ENCODE results near the gene PPP6R2. TPM values are rescaled to one million over a fixed set of nuclear protein-coding genes. Genes with fewer than 3 reads are reported as not detected.

Gene PPP6R2
- total and polyA plus RNA-seq, 2 of the 4 experiments (the other 2 are of a cell fraction), result 49.2 to 51.6 TPM

DNA sequence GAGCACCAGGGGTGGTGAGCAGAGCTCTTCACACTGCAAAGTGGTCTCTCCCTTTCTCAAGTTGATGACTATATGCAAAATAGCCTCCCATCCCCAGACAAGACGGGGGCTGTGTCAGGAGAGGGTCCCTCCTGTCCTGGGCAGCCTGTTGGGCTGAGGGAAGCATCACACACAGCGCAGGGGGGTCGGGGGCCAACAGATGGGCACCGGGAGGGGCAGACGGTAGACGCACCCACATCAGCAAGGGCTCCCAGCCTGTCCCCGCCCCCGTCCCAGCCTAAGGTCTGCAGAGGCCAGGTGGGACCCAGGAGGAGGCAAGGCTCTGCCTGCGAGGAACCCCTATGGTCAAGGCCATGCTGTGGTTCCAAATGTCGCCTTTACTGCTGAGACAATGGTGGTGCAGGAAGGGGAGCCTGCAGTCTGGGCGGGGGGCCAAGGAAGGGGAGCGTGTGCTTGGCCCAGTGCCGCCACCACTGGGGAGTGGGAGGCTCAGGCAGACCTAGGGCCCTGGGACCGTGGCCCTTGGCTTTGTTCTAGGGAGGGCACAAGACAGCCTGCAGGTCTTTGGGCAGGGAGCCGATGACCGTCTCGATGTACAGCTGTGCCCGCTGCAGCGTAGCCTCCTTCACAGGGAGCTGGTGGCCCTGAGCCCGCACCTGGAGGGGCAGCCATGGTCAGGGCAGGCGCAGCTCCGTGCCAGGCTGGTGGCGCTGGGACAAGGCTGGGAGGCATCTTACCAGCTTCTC, 31.3 kb upstream of the PPP6R2 start:
- no peak overlapping the region; the same call in 1 of the 2 replicates for H2AK5ac ChIP-seq (ENCODE audit: low read depth, low read length)
- DNase-seq (no peak), ATAC-seq (ENCODE audit: low read depth) (no peak)
- no peak overlapping the region for H2BK5ac ChIP-seq (ENCODE audit: low read depth, low read length, poor library complexity, severe bottlenecking)
- H3K9me3 ChIP-seq (ENCODE audit: control insufficient read depth, insufficient read depth, low read length), result no peaks in the 10 kb centered on the region
- H2BK15ac ChIP-seq (ENCODE audit: low read depth, low read length), result no peak overlapping the region
- no peak overlapping the region for H3K9ac ChIP-seq (ENCODE audit: low read depth, low read length)
- H4K20me1 ChIP-seq (ENCODE audit: insufficient read depth, low read length), result peaks cover 5% of the 10 kb centered on the region; the same call in 1 of the 2 replicates
- no peak overlapping the region for H3K27ac ChIP-seq (ENCODE audit: insufficient read depth, low read length)
- intact Hi-C loops (cut with micrococcal nuclease) (no loop called here), dilution Hi-C loops (cut with HindIII; ENCODE audit: low sequenced_read_pairs, unreplicated experiment) (no loop called here), in situ Hi-C loops (cut with MboI; ENCODE audit: low sequenced_read_pairs) (no loop called here)
- no TSS peak for BruUV-seq (replicated peaks)
- ChIA-PET CTCF (no interaction called here), POLR2A (ENCODE audit: unreplicated experiment) (no interaction called here)
- no peak overlapping the region for H3K4me3 ChIP-seq (ENCODE audit: insufficient read depth, low read depth, low read length)
- H3K4me1 ChIP-seq (ENCODE audit: control insufficient read depth, insufficient read depth, low read length), result peaks cover 14% of the 10 kb centered on the region
- H3K23ac ChIP-seq (ENCODE audit: low read depth, low read length), result no peak overlapping the region
- H3K14ac ChIP-seq (replicated peaks; ENCODE audit: low read depth, low read length), result no peak overlapping the region
- no peak overlapping the region for H3K4ac ChIP-seq (ENCODE audit: low read depth, low read length)
- no peak overlapping the region for H4K5ac ChIP-seq (ENCODE audit: low read depth, low read length)
- no peak overlapping the region for H3K56ac ChIP-seq (ENCODE audit: extremely low read depth, insufficient read depth, low read length)
- H3K36me3 ChIP-seq (ENCODE audit: control insufficient read depth, insufficient read depth, low read length), result no peaks in the 10 kb centered on the region
- H3K4me2 ChIP-seq (ENCODE audit: low read depth, low read length), result no peak overlapping the region
- peaks cover 0 to 9% of the 10 kb centered on the region in 2 experiments; a peak in 1 of 4 replicates for H3K79me1 ChIP-seq (ENCODE audit: low read depth in 1 of 2, low read length in 2 of 2)
- H3K18ac ChIP-seq (ENCODE audit: low read depth, low read length), result no peak overlapping the region
- H2AFZ ChIP-seq (replicated peaks; ENCODE audit: low read length, poor library complexity), result peak overlapping the region; percentile 43
- peak overlapping the region; percentile 78 for H2AK9ac ChIP-seq (replicated peaks; ENCODE audit: low read depth, low read length, poor library complexity)
- peaks cover 3% of the 10 kb centered on the region; the same call in 1 of the 2 replicates for H3K27me3 ChIP-seq (ENCODE audit: control insufficient read depth, insufficient read depth, low read length)
- no peak overlapping the region for H2BK20ac ChIP-seq (ENCODE audit: low read depth, low read length)
- H4K8ac ChIP-seq (ENCODE audit: low read depth in 2 of 2, low read length in 2 of 2), result no peak overlapping the region
- H4K91ac ChIP-seq (ENCODE audit: insufficient read depth, low read depth, low read length), result no peak overlapping the region
- no peak overlapping the region for H2BK120ac ChIP-seq (ENCODE audit: low read depth, low read length)
- H3K9me1 ChIP-seq (ENCODE audit: insufficient read depth, low read length), result peaks cover 6% of the 10 kb centered on the region; the same call in 1 of the 2 replicates
- WGBS, 2 experiments (ENCODE audit: extremely low coverage in 2 of 2, insufficient read length in 1 of 2), result 71% methylated on average over 7 of the region's 23 CpGs; no CpG with 5 or more reads in 1 of the 2 experiments
- TF ChIP-seq MAFK (IDR thresholded peaks at IDR 0.05; ENCODE audit: low read depth, low read length) (no peak), BHLHE40 (IDR thresholded peaks at IDR 0.05; ENCODE audit: low read depth, low read length) (no peak), RFX5 (IDR thresholded peaks at IDR 0.05; ENCODE audit: low read depth, low read length) (no peak), RAD21 (IDR thresholded peaks at IDR 0.05; ENCODE audit: low read length) (no peak), NFE2L2 (IDR thresholded peaks at IDR 0.05; ENCODE audit: low read depth, low read length) (no peak), ELK1 (IDR thresholded peaks at IDR 0.05; ENCODE audit: borderline replicate concordance, low read depth, low read length) (no peak), MAZ (IDR thresholded peaks at IDR 0.05; ENCODE audit: borderline replicate concordance, low read depth, low read length) (no peak), FOS (IDR thresholded peaks at IDR 0.05; ENCODE audit: low read depth, low read length) (no peak), POLR2A (IDR thresholded peaks at IDR 0.05; ENCODE audit: low read depth, low read length) (no peak), RCOR1 (IDR thresholded peaks at IDR 0.05; ENCODE audit: insufficient replicate concordance, low read length) (no peak), CEBPB (IDR thresholded peaks at IDR 0.05; ENCODE audit: low read depth, low read length) (no peak), SMC3 (IDR thresholded peaks at IDR 0.05; ENCODE audit: low read depth, low read length) (no peak), MXI1 (IDR thresholded peaks at IDR 0.05; ENCODE audit: borderline replicate concordance, low read depth, low read length) (no peak), CHD1 (IDR thresholded peaks at IDR 0.05; ENCODE audit: low read depth, low read length) (no peak), USF2 (IDR thresholded peaks at IDR 0.05; ENCODE audit: low read depth, low read length) (no peak)
